GM10248 (cell line): ENCODE results near the gene CNKSR2.
A peak's percentile ranks its signal among the peaks of the same experiment; 100 is the strongest.

Experiments used
- CTCF ChIA-PET: fragments of 300-600 bp; sonication (Branson Sonifier 250); formaldehyde crosslinking; extraction: SDS; loops from one replicate; lab custom pipeline; 2021; ENCODE audit warnings: antibody characterized with exemption; lab: Yijun Ruan, JAX
- POLR2A ChIA-PET: fragments of 350-650 bp; sonication (Branson Sonifier 250); formaldehyde crosslinking; extraction: SDS; loops from one replicate; lab custom pipeline; 2020; ENCODE audit warnings: antibody characterized with exemption; lab: Yijun Ruan, JAX
- DNase-seq: peaks from one replicate; pipeline ENCODE4 v3.0.0; 2012; ENCODE audit errors: extremely low spot score
- CTCF ChIP-seq: IDR thresholded peaks from 2 replicates; pipeline ENCODE4 v1.5.1; 2012; ENCODE audit warnings: mild to moderate bottlenecking, low read depth; ENCODE audit errors: extremely low read depth, missing control alignments, control extremely low read depth

The CNKSR2 gene

GRCh38 chrX:21412029-21412428 lies 37.8 kb downstream of the CNKSR2 start:
- ChIA-PET POLR2A (no interaction called here), CTCF (no interaction called here)
- TF ChIP-seq CTCF, result no peak
- DNase-seq, result no peak

- POLR2A ChIA-PET, result no interaction called here
- no peak for DNase-seq
- CTCF ChIA-PET, result no interaction called here
- TF ChIP-seq CTCF, result no peak
Observed at GRCh38 chrX:21412883-21413282, 38.7 kb downstream of the CNKSR2 start.

GRCh38 chrX:21427086-21427485 lies 52.9 kb downstream of the CNKSR2 start:
- TF ChIP-seq CTCF, result no peak
- POLR2A ChIA-PET, result no interaction called here
- CTCF ChIA-PET, result no interaction called here
- no peak for DNase-seq

GRCh38 chrX:21437036-21437435 lies 62.8 kb downstream of the CNKSR2 start:
- DNase-seq, result no peak
- POLR2A ChIA-PET, result no interaction called here
- CTCF ChIA-PET, result no interaction called here
- no peak for TF ChIP-seq CTCF

GRCh38 chrX:21438792-21439191 lies 64.6 kb downstream of the CNKSR2 start:
- peak; percentile 5 for DNase-seq
- ChIA-PET POLR2A (no interaction called here), CTCF (no interaction called here)
- no peak for TF ChIP-seq CTCF

GRCh38 chrX:21440911-21441310 lies 66.7 kb downstream of the CNKSR2 start:
- no peak for DNase-seq
- CTCF ChIA-PET, result no interaction called here
- POLR2A ChIA-PET, result no interaction called here
- no peak for TF ChIP-seq CTCF

GRCh38 chrX:21457718-21458117 lies 83.5 kb downstream of the CNKSR2 start:
- ChIA-PET CTCF (no interaction called here), POLR2A (no interaction called here)
- DNase-seq, result no peak
- TF ChIP-seq CTCF, result no peak
